HG03280 (cell line): Measurements from ENCODE around the gene RAB6B.

Experiments used
- ATAC-seq: cut with Tn5 transposase; IDR thresholded peaks from one replicate; pipeline ENCODE4 v1.9.1; 2021; ENCODE audit warnings: mild to moderate bottlenecking, moderate library complexity; ENCODE audit not compliant: unreplicated experiment

RAB6B gene

DNA sequence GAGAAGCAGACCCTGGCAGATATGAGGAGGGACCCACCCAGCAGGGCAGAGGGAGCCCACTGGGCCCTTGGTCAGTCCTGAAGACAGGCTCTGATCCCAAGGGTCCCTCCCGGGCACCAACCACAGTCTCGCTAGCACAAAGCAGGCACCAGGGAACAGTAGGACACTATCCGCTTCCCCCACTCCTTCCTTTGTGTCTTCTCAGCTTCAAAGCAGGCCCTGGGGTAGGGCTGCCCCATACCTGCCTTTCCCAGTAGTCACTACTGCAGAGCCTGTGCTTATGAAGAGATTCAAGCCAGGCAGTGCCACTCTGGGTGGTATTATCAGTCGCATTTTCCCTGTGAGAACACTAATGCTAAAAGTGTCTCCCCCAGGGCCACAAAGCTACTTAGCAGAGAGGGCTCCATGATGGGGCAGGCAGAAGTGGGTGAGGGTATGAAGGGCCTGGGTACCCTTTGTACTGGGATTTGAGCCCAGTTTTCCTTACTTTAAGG lies 57.3 kb downstream of the RAB6B start:
- ATAC-seq, result no peak

DNA sequence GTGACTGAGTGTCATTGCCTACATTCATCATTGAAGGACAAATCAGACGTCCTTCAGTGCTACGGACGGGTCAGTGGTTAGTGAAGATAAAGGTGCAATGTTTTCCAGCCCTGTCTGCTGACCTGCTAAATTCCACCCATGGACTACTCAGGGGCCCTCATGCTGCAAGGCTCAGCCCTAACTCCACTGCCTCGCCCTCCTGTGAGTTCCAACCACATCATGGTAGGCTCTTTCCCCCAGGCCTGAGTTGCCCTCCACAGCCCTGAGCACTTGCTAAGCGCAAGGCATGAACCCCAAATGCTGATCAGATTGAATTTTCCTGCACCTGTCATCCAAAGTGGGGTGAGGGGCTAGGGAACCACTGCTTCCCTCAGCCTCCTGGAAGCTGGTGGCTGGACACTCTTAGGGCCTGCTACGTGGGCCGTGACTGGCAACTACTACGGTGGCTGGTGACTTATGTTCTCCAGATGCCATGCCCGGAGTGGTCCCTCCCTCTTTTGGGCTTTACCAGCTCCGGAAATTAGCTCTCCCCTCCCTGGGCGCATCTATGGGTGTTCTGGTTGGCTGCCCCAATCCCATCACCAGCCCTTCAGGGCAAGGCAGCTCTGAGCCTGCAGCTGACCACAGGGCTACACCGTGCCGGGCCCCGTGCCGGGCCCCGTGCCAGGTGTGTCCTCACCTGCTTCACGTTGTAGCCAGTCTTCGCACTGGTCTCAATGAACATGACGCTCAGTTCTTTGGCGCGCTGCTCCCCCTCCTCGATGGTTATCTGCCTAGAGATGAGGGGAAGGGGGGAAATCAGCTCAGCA lies 58.0 kb downstream of the RAB6B start:
- ATAC-seq, result no peak

DNA sequence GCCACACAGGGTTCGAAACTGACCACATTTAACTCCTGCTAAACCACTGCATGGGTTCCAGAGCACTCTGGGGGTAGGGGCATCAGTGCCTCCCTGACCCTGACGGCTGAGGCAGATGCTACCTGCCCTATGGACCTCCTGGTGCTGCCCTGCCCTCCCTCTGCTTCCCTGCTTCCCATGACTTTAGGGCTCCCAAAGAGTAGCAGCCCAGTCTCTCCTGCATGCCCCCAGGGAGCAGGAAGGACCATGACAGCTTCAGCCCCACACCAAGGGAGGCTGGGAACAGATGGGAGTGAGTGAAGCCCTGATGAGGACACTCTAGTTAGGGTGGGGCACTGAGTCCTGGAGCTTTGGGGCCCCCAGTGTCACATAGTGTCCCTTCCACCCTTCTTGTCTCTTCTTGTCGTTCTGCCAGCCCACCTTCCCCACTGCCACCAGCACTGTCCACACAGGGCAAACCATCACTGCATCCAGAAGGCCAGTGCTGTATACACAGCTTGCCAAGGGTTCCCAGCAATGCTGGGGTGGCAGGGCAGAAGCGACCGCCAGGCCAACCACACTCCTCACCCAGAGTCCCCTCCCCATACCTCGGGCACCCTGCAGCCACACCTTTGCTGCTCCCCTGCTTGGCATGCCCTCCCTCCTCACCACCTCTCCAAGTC lies 59.1 kb downstream of the RAB6B start:
- ATAC-seq, result no peak

DNA sequence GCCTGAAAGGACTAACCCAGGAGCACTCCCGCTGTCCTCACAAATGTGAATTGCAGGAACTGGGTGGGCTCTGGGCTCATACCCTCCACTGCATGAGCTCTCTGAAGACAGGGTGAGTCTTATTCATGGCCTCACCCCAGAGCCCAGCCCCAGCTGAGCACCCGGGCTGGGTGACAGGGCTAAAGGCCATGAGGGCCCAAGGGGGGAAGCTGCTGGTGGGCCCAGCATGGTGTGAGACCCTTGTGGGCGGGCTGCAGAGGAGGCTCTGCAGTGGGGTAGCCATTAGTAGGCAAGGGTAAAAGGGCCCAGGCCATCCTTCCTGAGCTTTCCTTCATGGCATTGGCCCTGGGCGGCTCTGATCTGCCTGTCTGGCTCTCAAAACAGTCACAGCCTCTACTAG lies 59.7 kb downstream of the RAB6B start:
- no peak for ATAC-seq

DNA sequence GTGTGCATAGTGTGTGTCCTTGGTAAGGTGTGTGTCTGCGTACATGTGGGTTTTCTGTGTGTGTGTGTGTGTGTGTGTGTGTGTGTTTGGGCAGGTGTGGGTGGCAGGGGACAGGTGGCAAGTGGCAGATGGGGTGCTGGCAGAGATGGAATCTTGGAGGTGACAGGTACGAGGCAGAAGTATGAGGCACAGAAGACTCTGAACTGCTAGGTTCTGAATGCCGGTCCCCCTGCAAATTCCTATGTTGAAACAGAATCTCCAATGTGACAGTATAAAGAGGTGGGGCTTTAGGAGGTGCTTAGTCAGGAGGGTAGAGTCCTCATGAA lies 60.3 kb downstream of the RAB6B start:
- no peak for ATAC-seq

DNA sequence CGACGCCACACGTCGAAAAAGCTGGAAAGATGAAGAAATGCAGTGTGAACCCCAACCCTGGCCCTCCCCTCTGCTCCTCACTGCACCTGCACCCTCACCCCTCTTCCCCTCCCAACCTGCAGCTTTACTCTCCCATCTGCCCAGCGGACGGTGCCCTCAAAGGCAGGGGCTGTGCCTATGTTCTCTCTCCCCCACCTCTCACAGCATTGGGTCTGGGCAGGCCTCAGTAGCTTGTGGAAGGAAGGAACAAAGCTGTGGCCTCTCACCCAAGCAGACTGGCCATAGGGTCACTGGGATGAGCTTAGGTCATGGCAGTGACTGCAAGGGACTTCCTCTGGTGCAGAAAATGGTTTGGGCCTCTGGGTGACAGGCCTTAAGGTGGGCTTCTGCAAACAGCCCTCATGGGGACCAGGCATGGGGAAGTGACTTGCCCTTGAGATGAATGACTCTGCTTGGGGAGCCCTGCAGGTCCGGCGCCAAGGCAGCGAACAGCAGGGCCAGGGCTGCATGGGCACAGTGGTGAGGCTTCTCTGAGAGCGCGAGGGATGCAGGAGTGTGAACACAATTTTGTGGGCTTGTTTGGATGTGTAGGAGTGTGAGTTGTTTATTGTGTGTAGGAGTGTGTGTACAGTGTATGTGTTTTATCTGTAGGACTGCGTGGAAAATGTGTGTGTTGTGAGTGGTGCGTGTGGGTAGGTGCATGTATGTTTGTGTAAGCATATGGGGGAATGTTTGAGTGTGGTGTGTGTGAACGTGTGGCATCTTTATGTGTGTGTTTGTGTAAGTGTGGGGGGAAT lies 60.9 kb downstream of the RAB6B start:
- ATAC-seq, result no peak

DNA sequence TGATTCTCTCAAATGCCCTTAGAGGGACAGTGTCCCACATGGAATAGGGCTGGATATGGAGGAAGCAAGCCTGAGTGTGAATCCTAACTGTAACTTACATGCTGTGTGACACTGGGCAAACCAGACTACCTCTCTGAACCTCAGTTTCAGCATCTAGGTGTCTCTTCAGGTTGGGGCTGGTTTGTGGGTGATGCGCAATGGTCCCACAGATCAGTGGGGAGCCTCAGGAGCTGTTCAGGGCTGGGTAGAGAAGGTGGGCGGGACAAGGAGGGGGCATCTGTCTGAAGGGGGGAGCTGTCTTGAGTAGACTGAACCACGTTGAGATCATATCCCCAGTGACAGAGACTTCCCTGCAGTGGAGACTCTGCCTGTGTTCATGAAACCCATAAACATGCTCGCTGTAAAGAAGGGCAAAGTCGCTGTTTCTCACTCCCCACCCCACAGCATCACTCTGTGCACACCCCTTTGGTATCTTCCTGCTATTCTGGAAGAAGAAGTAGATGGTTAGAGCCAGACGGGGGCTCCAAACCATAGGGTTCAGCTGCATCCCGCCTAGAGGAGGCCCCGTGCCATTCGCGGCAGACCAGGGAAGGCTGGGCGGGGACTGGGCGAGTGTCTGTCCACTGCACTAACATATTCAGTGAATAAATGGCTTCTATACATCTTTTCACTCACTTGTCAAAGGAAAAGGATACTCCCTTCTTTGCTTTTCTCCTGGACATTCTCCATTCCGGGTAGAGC lies 61.6 kb downstream of the RAB6B start:
- no peak for ATAC-seq

DNA sequence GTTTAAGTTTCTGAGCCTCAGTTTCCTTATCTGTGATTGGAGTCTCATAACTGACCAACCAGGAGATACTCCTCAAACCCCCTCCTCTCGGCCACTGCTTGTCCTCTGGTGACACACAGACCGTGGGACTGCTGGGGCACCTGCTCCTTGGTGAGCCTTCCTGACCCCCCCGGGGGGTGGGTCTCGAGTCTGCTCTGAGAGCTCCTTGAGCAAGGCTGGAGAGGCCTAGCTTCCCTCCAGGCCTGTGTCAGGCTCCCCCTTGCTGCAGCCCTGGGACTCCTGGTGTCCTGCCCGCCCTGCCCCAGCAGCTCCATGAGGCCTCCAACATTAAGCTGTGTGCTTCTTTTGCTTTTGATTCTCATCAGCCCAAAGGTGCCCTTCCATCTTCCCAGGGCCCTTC lies 62.4 kb downstream of the RAB6B start:
- no peak for ATAC-seq

DNA sequence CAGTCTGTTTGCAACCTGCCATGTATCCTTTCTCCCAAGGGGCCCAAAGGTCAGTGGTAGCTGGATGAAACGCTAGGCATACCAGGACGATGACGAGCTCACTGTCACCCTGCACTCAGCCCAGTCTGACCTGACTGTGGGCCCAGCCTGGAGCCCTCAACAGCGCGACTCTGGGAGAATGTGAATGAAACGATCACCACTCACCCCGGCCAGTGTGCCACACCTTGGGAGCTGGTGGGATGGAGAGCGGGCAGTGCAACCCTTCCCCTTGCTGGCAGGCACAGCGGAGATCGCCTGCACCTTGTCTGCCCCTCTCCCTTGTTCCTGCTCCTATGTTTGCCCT lies 62.9 kb downstream of the RAB6B start:
- no peak for ATAC-seq

DNA sequence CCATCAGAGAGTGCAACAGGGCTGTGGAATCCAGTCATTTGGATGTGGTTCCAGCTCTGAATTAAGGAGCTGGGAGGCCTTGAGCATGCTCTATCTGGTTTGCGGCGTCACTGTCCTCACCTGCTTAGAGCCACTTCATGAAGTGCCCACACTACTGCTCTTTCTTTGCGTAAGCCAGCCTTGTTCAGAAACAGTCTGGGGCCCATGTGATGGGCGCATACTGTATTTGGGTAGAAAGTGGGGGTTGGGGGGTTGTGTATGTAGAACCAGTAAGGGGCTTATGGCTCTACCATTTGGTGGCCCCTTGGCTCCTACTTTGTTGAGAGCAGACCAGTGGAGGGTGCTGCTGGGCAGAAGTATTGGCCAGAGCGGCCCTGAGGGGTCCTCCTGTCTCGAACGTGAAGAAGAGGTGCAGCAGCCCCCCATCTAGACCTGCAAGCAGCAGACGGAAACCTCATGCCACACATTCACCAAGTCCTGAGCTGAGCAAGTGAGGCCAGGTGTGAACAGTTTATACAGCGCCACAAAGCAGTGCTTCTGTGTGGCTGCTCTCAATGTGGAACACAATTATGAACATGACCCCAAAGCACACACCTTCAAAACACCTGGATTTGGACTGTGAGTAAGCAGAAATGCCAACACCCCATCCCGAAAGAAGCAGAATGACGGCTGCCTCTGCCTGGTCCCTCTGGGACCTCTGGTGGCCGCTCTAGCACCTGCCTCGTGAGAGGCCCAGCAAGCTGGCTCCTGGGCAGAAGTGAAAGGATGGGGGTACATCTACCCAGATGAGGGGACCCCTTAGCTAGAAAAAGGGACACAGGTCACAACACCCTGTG lies 63.5 kb downstream of the RAB6B start:
- ATAC-seq, result no peak

DNA sequence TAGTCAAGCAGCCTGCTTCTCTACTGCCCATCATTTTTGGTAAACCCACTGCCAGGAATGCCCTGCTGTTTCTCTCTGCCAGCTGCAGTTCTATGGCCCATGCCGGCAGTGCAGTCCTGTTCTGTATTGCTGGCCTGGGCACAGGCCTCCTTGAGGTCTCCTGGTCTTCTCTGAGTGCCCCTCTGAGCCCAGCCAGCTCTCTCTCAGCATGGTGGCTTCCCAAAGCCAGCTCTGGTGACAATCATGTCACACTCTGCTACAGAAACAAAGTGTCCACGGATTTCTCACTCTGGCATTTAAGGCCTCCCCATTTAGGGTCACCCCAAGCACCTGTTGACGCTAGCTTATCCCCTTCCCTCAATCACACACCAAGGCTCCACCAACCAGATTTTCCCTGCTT lies 65.6 kb downstream of the RAB6B start:
- ATAC-seq, result no peak

DNA sequence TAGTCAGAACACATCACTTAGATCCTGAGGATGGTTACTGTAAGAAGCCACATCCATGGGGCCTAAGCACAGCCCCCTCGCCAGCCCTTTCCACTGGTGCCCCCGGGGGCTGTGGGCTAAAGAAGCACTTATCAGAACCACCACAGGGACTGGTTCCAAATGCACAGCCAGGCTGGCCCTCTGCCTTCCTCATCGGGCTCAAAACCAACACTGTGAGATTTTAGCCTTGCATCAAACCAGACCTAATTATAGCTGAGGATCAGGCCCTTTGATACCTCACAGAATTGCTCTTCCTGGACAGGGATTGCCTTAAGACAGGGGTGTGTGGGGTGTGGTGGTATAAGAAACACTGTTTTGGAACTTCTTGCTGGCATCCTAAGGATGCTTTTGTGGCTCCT lies 66.4 kb downstream of the RAB6B start:
- no peak for ATAC-seq

DNA sequence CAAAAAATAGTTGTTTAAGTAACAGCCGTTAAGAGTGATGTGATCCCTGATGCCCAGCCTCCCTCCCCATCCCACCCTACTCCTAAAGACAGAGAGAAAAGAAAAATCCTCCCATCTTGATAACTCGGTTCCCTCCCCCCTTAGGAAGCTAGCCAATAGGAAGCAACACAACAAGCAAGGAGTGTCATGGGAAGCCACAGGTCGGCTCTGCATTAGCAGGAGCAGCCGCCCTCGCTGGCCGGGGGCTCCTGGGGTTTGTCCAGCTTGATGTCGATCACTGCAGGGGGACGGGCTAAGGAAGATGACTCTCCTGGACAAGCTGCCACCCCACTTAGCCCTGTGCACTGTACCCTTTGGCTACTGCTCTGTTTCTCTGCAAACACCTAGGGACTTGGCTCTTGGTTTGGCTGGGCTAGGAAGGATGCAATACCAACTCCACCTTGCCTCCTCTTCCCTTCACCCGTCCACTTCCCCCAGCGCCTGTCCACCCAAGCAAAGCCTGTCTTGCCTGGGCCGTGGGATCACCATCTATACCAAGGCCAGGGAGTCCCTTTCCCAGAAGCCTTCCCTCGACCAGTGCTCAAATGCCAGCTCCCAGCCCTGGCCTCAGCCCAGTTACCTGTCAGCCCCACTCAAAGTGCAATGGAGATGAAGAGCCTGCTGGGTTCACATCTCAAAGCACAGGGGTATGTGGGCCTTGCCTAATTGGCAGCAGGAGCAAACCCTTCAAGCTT lies 66.9 kb downstream of the RAB6B start:
- no peak for ATAC-seq

DNA sequence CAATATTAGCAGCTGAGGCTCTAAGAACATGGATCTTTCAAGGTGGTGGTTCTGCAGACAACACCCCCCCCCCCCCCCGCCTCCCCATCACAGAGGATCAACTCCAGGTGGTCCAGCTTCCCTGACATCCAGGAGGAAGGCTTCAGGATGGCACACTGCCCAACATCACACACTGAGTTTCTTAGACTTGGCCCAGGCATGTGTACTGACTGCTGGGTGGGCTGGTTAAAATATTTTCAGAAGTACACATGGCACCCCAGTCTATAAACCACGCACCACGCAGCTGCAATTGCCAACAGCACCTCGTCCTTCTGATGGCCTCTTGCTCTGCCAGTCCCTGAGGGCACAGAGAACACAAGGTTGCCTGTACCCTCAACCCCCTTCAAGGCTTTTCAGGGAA lies 68.0 kb downstream of the RAB6B start:
- ATAC-seq, result no peak

DNA sequence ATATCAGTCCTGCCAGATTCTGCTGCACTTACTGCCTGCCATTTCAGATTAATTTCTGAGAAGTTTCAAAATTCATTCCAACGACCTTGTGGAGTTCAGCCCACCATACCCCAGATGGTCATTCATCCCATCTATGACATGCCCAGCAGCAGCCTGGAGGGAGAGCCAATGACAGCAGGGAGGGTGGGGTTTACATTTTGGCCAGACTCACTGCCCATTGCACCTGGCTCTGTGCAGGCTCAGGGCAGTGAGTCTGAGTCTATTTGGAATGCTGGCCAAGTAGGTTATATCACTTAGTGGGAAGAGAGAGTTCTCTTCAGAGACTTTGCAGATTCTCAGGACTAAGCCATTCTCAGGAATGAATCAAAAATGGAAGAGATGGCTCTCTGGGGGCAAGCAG lies 68.5 kb downstream of the RAB6B start:
- no peak for ATAC-seq

DNA sequence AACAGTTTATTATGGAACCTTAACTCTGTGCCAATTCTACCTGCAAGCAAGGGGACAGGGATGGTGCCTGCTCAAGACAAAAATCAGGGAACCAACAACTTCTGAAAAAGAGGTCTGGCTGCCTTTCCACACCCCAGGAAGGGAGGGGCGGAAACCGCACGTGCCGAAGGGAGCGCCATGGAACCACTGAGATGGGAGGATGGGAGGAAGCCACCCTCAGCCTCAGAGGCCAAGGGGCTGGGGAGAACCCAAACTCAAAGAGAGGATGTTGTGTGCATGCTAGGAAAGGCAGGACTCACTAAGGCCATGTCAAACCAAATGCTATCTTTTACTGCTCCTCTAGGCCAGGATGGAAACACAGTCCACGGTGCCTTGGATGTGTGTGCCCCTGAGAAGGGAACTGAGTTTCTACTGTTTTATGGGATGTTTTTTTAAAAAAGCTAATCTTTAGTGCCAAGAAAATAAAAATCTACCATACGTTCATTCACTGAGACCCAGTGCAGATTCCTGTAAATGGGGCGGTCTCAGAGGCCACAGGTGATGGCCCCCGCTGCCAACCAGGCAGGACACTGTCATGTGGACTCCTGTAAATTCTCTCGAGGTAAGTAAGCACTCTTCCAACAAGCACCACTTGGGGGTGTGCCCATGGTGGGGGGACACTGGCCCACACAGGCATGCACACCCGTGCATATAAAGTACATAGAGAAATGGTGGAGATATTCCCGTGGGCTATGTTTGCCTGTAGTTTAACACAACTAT lies 69.5 kb downstream of the RAB6B start:
- no peak for ATAC-seq

DNA sequence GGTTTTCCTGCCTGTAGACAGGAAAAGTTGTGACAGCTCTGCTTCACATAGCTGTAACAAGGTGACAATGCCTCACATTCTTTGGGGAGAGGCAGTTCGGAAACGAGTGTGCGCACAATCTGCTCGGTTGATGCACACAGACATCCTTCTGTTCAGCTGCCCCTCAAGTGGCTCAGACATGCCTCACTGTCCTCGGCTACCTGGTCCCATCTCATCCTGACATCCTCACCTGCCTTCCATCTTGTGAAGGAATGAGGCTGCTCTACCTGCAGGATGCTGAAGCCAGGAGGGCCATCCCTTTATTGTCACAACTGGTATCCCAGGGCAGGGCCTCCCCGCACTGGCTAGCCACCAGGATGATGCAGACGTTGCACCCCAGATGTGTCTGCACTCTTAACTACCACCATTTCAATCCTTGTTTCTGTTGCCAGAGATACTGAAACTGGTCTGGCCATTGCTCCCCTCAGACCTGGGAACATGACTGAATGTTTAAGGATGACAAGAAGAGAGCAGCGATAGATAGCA lies 70.7 kb downstream of the RAB6B start:
- no peak for ATAC-seq

DNA sequence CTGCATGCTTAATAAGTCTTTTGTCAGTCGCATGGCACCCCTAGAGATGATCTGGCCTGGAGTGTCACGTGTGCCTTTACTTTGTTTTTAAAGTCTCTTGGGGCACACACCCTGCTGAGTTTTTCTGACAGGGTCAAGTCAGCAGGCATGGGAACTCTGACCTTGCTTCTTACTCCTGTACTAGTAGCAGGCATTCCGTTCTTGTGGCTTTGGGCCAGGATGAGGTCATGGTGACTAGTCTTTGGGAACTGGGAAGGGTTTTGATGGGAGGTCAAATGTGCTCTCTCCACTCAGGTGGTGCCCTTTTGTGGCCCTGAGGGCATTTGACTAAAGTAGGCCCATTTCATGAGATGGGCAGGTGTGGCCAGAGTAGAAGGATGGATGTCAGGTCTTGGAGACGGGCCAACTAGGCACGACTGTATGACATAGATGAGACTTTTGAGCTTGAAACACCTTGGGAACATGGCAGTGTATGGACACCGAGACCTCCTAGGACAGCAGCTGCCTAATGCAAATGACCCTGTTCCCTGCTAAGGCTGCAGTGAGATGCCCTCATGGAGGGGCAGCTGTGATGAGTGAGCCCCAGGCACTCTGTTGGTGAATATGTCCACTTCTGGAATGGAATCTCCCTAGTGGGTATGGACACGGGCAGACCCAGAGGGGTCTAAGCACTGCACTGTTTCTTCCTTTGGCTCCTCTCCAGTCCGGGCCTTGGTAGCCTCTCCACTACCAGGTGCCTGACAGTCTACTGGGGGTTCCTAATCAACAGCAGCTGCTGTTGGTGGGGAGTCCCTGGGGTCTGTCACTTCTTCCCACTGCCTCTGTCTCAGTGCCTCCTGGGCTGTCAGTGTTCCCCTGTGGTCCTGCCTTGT lies 73.7 kb downstream of the RAB6B start:
- no peak for ATAC-seq
